ENCODE results near the gene FRMD7.

The FRMD7 gene

DNA sequence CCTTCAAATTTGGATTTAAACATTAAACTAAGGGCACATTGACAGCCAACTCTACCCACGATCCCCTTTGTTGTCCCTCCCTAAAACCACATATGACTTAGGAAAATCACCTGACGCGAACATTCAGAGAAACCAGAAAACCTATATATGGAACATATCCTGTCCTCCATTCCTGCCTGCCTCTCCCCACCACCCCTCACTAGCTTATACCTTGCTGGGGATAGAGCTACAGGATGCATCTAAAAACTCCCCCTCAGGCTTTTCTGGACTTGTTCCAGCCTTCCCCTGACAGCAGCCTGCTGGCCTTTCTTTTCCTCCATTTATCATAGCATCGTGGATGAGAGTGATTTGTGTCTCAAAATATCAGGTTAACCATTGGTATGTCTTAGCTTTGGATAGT is 96.0 kb downstream of the FRMD7 start:
- no peak for DNase-seq

GRCh38 chrX:132030264-132030663 is 97.6 kb downstream of the FRMD7 start:
- DNase-seq = no peak

Data from right forelimb (tissue), 1 donor.